Measurements from ENCODE around the gene TMEM121. TPM values are rescaled to one million over a fixed set of nuclear protein-coding genes. Genes with fewer than 3 reads are reported as not detected.

The TMEM121 gene
- polyA plus RNA-seq, 1 of the 3 experiments (the other 2 are of a cell fraction) = 9.1 TPM

DNA sequence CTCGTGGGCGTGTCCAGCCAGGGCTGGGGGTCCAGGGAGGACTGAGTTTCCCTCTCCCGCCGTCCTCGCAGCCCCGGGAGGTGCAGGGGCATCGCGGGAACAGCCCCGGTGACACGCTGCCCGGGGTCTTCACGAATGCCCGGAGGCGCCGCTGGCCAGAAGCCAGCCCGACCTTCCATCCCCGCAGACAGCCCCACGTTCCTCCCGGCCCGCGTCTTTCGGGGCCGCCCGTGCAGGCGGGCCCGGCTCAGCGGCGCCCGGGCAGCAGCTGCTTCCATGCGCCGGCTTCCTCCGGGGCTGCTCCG is 36.2 kb upstream of the TMEM121 start:
- peak overlapping the region; percentile 94 for H3K4me2 ChIP-seq
- ChIA-PET CTCF (interaction anchor here (0.6 to 5.9 kb wide), 48 partner anchors 9 to 513 kb away, joined by 3 to 135 read pairs (median 4); partner anchors contain the start of genes BRF1, CLBA1, JAG2 and NUDT14), POLR2A (interaction anchor here (0.9 to 2.0 kb wide), 4 partner anchors 9 to 38 kb away, joined by 3 to 14 read pairs (median 10); no protein-coding TSS in a partner anchor)
- no CpG with 5 or more reads among the region's 33 CpGs for WGBS (ENCODE audit: low lambda C conversion rate)
- peak overlapping the region; percentile 82 to 91 for H3K27ac ChIP-seq (ENCODE audit: low read depth in 2 of 2, low read length in 1 of 2)
- H3K36me3 ChIP-seq (replicated peaks in 1 of 2; ENCODE audit: control insufficient read depth in 1 of 2, insufficient read depth in 2 of 2, low read length in 1 of 2) = no peaks in the 10 kb centered on the region
- H3K4me1 ChIP-seq (ENCODE audit: control insufficient read depth in 1 of 2, insufficient read depth in 2 of 2, low read depth in 1 of 2, low read length in 1 of 2) = peaks cover 5 to 33% of the 10 kb centered on the region in 2 experiments; a peak in 2 of 4 replicates
- no peaks in the 10 kb centered on the region for H3K9me2 ChIP-seq
- DNase-seq = no peak
- no peaks in the 10 kb centered on the region for H3K9me3 ChIP-seq
- no peaks in the 10 kb centered on the region for H3K27me3 ChIP-seq (ENCODE audit: insufficient read depth)
- H3K79me2 ChIP-seq (ENCODE audit: insufficient read depth) = peaks cover 13% of the 10 kb centered on the region; the same call in 1 of the 2 replicates
- H3F3A ChIP-seq (replicated peaks; ENCODE audit: insufficient read depth) = no peaks in the 10 kb centered on the region
- no peak overlapping the region; the same call in 1 of the 2 replicates for H2AFZ ChIP-seq (ENCODE audit: low read depth)
- H3K4me3 ChIP-seq (ENCODE audit: low read depth in 2 of 2, low read length in 1 of 2) = peak overlapping the region; percentile 70 to 82
- peaks cover 11% of the 10 kb centered on the region; the same call in 1 of the 2 replicates for H4K20me1 ChIP-seq (ENCODE audit: insufficient read depth)
- TF ChIP-seq NFIC (IDR thresholded peaks at IDR 0.05; ENCODE audit: borderline replicate concordance) (no peak), MEF2A (IDR thresholded peaks at IDR 0.05; ENCODE audit: borderline replicate concordance, low read depth) (no peak), TEAD4 (IDR thresholded peaks at IDR 0.05; ENCODE audit: borderline replicate concordance, insufficient read depth) (no peak), CHD2 (IDR thresholded peaks at IDR 0.05; ENCODE audit: low read length, partially characterized antibody) (no peak), SIN3A (IDR thresholded peaks at IDR 0.05; ENCODE audit: borderline replicate concordance, low read depth, low read length) (no peak)
- peak overlapping the region; percentile 97 for H3K9ac ChIP-seq

DNA sequence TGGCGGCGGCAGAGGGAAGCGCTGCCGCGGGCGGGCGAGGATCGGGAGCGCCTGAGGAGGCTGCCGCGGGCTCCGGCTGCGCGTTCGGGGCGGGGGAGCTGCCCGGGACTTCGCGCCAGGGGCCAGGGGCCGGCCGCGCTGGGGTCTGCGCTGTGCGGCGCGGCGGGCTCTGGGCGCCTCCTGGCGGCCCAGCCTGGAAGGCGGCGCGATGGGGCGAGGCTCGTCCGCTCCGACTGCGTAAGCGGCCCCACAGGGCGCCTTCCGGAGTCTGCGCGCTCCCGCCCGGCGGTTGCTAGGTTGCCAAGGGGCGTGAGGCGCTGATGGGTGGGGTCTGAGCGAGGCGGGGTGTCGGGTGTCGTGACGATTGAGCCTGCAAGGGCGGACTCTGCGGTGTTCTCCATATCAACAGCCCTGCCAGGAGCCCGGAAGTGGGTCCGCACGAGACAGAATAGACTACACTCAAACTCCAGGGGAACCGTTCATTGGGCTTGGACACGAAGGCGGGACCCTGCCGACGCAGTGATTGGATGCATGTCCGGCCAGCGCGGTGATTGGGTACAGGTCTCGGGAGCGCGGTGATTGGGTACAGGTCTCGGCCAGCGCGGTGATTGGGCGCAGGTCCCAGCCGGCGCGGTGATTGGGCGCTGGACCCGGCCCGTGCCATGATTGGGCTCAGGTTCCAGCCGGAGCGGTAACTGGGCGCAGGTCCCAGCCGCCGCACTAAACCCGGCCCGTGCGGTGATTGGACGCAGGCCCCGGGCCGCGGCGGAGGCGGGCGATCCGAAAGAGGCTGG is 35.6 kb upstream of the TMEM121 start, which contains the start of gene TEDC1:
Gene TEDC1 (plus strand): TSS at position 675 of the 794 bp plus-strand sequence. CDS start 130 bp downstream, outside the sequence.
- Histone ChIP-seq H3K9ac (peak within 1 kb of the TSS; percentile 97), H3K36me3 (replicated peaks in 1 of 2; ENCODE audit: control insufficient read depth in 1 of 2, insufficient read depth in 2 of 2, low read length in 1 of 2) (no peaks in the 10 kb centered on the region), H3K4me1 (ENCODE audit: control insufficient read depth in 1 of 2, insufficient read depth in 2 of 2, low read depth in 1 of 2, low read length in 1 of 2) (peaks cover 5 to 27% of the 10 kb centered on the region in 2 experiments; a peak in 2 of 4 replicates), H3K27me3 (ENCODE audit: insufficient read depth) (no peaks in the 10 kb centered on the region), H3K9me3 (no peaks in the 10 kb centered on the region), H3K4me3 (ENCODE audit: low read depth in 2 of 2, low read length in 1 of 2) (peak within 1 kb of the TSS; percentile 70 to 82), H3K9me2 (no peaks in the 10 kb centered on the region), H3K27ac (ENCODE audit: low read depth in 2 of 2, low read length in 1 of 2) (peak within 1 kb of the TSS; percentile 82 to 91), H3K79me2 (ENCODE audit: insufficient read depth) (peaks cover 13% of the 10 kb centered on the region; the same call in 1 of the 2 replicates), H4K20me1 (ENCODE audit: insufficient read depth) (peaks cover 11% of the 10 kb centered on the region; the same call in 1 of the 2 replicates), H3K4me2 (peak within 1 kb of the TSS; percentile 96), H2AFZ (ENCODE audit: low read depth) (no peak within 1 kb of the TSS; the same call in 1 of the 2 replicates), H3F3A (replicated peaks; ENCODE audit: insufficient read depth) (no peaks in the 10 kb centered on the region)
- peak; percentile 95 for DNase-seq
- WGBS (ENCODE audit: low lambda C conversion rate) = 1% methylated on average over 33 of the region's 94 CpGs
- ChIA-PET POLR2A (interaction anchor here (1.4 to 2.0 kb wide), 3 partner anchors 10 to 18 kb away, joined by 9 to 14 read pairs (median 10); no protein-coding TSS in a partner anchor), CTCF (interaction anchor here (0.5 to 5.9 kb wide), 44 partner anchors 8 to 505 kb away, joined by 3 to 135 read pairs (median 5); partner anchors contain the start of genes BRF1, CLBA1, NUDT14 and TEX22)
- TF ChIP-seq TAF1 (IDR thresholded peaks at IDR 0.05; ENCODE audit: borderline replicate concordance, low read depth, low read length) (no peak; the same call in 1 of the 2 replicates), SMC3 (IDR thresholded peaks at IDR 0.05; ENCODE audit: low read depth, low read length) (peak; percentile 87), EZH2phosphoT487 (IDR thresholded peaks at IDR 0.05; ENCODE audit: borderline replicate concordance, low read depth) (no peak), JUND (IDR thresholded peaks at IDR 0.05) (no peak), FOXM1 (IDR thresholded peaks at IDR 0.05; ENCODE audit: low read depth) (no peak; the same call in 1 of the 2 replicates), YY1 (IDR thresholded peaks at IDR 0.05; ENCODE audit: low read depth) (peak; percentile 49; the same call in 1 of the 2 replicates), SIN3A (IDR thresholded peaks at IDR 0.05; ENCODE audit: borderline replicate concordance, low read depth, low read length) (peak; percentile 94), TCF12 (IDR thresholded peaks at IDR 0.05) (no peak; the same call in 1 of the 2 replicates), RFX5 (IDR thresholded peaks at IDR 0.05; ENCODE audit: low read length) (peak; percentile 40; the same call in 1 of the 2 replicates), MEF2A (IDR thresholded peaks at IDR 0.05; ENCODE audit: borderline replicate concordance, low read depth) (no peak), MXI1 (IDR thresholded peaks at IDR 0.05; ENCODE audit: low read depth, low read length) (peak; percentile 85; the same call in 1 of the 2 replicates), RAD21 (IDR thresholded peaks at IDR 0.05; ENCODE audit: low read length) (peak; percentile 73), CHD2 (IDR thresholded peaks at IDR 0.05; ENCODE audit: low read length, partially characterized antibody) (peak; percentile 71)
- TF ChIP-seq, protein P1, sequence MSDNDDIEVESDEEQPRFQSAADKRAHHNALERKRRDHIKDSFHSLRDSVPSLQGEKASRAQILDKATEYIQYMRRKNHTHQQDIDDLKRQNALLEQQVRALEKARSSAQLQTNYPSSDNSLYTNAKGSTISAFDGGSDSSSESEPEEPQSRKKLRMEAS (IDR thresholded peaks at IDR 0.05; ENCODE audit: low read depth) = peak; percentile 48
- TF ChIP-seq, protein P2, sequence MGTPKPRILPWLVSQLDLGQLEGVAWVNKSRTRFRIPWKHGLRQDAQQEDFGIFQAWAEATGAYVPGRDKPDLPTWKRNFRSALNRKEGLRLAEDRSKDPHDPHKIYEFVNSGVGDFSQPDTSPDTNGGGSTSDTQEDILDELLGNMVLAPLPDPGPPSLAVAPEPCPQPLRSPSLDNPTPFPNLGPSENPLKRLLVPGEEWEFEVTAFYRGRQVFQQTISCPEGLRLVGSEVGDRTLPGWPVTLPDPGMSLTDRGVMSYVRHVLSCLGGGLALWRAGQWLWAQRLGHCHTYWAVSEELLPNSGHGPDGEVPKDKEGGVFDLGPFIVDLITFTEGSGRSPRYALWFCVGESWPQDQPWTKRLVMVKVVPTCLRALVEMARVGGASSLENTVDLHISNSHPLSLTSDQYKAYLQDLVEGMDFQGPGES (IDR thresholded peaks at IDR 0.05; ENCODE audit: low read depth, low read length) = peak; percentile 68
- TF ChIP-seq, protein P3, sequence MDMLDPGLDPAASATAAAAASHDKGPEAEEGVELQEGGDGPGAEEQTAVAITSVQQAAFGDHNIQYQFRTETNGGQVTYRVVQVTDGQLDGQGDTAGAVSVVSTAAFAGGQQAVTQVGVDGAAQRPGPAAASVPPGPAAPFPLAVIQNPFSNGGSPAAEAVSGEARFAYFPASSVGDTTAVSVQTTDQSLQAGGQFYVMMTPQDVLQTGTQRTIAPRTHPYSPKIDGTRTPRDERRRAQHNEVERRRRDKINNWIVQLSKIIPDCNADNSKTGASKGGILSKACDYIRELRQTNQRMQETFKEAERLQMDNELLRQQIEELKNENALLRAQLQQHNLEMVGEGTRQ (IDR thresholded peaks at IDR 0.05; ENCODE audit: borderline replicate concordance, low read depth, low read length) = no peak
- TF ChIP-seq, protein P4, sequence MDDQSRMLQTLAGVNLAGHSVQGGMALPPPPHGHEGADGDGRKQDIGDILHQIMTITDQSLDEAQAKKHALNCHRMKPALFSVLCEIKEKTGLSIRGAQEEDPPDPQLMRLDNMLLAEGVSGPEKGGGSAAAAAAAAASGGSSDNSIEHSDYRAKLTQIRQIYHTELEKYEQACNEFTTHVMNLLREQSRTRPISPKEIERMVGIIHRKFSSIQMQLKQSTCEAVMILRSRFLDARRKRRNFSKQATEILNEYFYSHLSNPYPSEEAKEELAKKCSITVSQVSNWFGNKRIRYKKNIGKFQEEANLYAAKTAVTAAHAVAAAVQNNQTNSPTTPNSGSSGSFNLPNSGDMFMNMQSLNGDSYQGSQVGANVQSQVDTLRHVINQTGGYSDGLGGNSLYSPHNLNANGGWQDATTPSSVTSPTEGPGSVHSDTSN (IDR thresholded peaks at IDR 0.05) = peak; percentile 60
- TF ChIP-seq, protein P5, sequence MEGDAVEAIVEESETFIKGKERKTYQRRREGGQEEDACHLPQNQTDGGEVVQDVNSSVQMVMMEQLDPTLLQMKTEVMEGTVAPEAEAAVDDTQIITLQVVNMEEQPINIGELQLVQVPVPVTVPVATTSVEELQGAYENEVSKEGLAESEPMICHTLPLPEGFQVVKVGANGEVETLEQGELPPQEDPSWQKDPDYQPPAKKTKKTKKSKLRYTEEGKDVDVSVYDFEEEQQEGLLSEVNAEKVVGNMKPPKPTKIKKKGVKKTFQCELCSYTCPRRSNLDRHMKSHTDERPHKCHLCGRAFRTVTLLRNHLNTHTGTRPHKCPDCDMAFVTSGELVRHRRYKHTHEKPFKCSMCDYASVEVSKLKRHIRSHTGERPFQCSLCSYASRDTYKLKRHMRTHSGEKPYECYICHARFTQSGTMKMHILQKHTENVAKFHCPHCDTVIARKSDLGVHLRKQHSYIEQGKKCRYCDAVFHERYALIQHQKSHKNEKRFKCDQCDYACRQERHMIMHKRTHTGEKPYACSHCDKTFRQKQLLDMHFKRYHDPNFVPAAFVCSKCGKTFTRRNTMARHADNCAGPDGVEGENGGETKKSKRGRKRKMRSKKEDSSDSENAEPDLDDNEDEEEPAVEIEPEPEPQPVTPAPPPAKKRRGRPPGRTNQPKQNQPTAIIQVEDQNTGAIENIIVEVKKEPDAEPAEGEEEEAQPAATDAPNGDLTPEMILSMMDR (IDR thresholded peaks at IDR 0.05) = peak; percentile 63

All from SK-N-SH (cell line).